ENCODE results near the gene ANO2.

DNA sequence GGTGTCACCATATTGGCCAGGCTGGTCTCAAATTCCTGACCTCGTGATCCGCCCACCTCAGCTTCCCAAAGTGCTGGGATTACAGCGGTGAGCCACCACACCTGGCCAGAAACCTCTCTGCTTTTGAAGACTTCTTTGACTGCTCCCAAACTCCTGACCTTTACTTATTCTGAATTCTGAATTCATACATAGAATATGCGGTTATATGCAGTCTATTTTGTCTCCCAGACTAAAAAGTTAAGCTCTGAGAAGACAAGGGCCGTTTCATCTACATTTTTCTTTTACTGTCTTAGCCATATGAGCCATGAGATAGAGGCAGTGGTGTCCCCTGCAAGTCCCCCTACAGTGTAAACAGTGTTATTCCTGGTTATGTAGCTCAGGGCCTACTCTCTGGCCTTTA lies 333.9 kb downstream of the ANO2 start:
- TF ChIP-seq CTCF (IDR thresholded peaks at IDR 0.05; ENCODE audit: low read depth, low read length) (no peak), POLR2A (IDR thresholded peaks at IDR 0.05; ENCODE audit: extremely low read depth, insufficient read length) (no peak)

Measured in NB4 (cell line).